HepG2 (cell line): ENCODE data around the gene SLC17A9. TPM values are rescaled to one million over a fixed set of nuclear protein-coding genes. Genes with fewer than 3 reads are reported as not detected.

Experiments used
- ATAC-seq: fragments of 200-7000 bp; cut with Tn5 transposase; 3 replicates; pipeline ENCODE4 v1.9.1; 2020; ENCODE audit warnings: mild to moderate bottlenecking, moderate library complexity
- BruUV-seq: library from RNA; stranded (reverse); fragments of 400-500 nt; replicated peaks from 2 replicates; lab custom pipeline; 2021; lab: Mats Ljungman, UMichigan
- CTCF ChIA-PET: fragments of 300-600 bp; formaldehyde crosslinking; extraction: SDS; loops from one replicate; lab custom pipeline; 2021; ENCODE audit warnings: low total read pairs, inconsistent platforms, low intra/inter-chr PET ratio; lab: Yijun Ruan, JAX
- POLR2A ChIA-PET: fragments of 350-600 bp; sonication (Branson Sonifier 250); formaldehyde crosslinking; loops from one replicate; lab custom pipeline; 2020; ENCODE audit warnings: antibody characterized with exemption, inconsistent platforms; lab: Yijun Ruan, JAX
- DNase-seq: peaks from one replicate; pipeline ENCODE4 v3.0.0-alpha.2; 2015; ENCODE audit warnings: low spot score
- FAIRE-seq: peaks from 3 replicates; lab custom pipeline; 2011; peaks lifted over from hg19 to GRCh38; lab: Jason Lieb, UNC
- H2AFZ ChIP-seq: one replicate; pipeline ENCODE4 v1.6.1; 2011; ENCODE audit warnings: low read length, inconsistent platforms
- H3K27ac ChIP-seq: fragments of 300-600 bp; 3 replicates; pipeline ENCODE4 v1.8.0; 2011; ENCODE audit warnings: mixed run types, mild to moderate bottlenecking, mixed read lengths, low read length, inconsistent platforms; ENCODE audit not compliant: insufficient read depth; ENCODE audit errors: extremely low read length
- H3K27me3 ChIP-seq, 2 experiments: fragments of 200-600 bp in 1 of 2; 2 replicates in 1 of 2; 3 replicates in 1 of 2; pipeline versions ENCODE4 v1.6.0 to v1.8.0; 2011; ENCODE audit warnings: low read length in 2 of 2, mild to moderate bottlenecking in 2 of 2, moderate library complexity in 2 of 2, inconsistent platforms in 1 of 2; ENCODE audit not compliant: insufficient read depth in 2 of 2, control insufficient read depth in 1 of 2
- H3K36me3 ChIP-seq, 2 experiments: fragments of 200-600 bp in 1 of 2; replicated peaks in 1 of 2; 2 replicates in 1 of 2; 3 replicates in 1 of 2; pipeline versions ENCODE4 v1.5.1 to v1.8.0; 2011; ENCODE audit warnings: low read length in 2 of 2, inconsistent platforms in 1 of 2; ENCODE audit not compliant: insufficient read depth in 2 of 2, control insufficient read depth in 1 of 2
- H3K4me1 ChIP-seq: 2 replicates; pipeline ENCODE4 v1.5.1; 2012; ENCODE audit warnings: low read length, inconsistent platforms; ENCODE audit not compliant: insufficient read depth
- H3K4me2 ChIP-seq: 2 replicates; pipeline ENCODE4 v1.6.0; 2011; ENCODE audit warnings: low read depth, low read length, inconsistent platforms
- H3K4me3 ChIP-seq, 3 experiments: fragments of 200-600 bp in 1 of 3; sonication (generic), shearing (Covaris generic) in 1 of 3; replicated peaks in 1 of 3; 2 replicates each; pipeline ENCODE4 v1.5.1; 2011 to 2016; ENCODE audit warnings: low read length in 3 of 3, inconsistent platforms in 2 of 3, low read depth in 2 of 3, mild to moderate bottlenecking in 2 of 3, control low read depth in 1 of 3, mixed read lengths in 1 of 3; ENCODE audit not compliant: insufficient read depth in 1 of 3
- H3K79me2 ChIP-seq: one replicate; pipeline ENCODE4 v1.6.1; 2011; ENCODE audit warnings: low read length, inconsistent platforms; ENCODE audit not compliant: insufficient read depth
- H3K9ac ChIP-seq: 2 replicates; pipeline ENCODE4 v1.6.0; 2011; ENCODE audit warnings: mild to moderate bottlenecking, low read depth, low read length, inconsistent platforms; ENCODE audit not compliant: insufficient read depth
- H3K9me3 ChIP-seq: 2 replicates; pipeline ENCODE4 v1.5.1; 2012; ENCODE audit warnings: mild to moderate bottlenecking, low read length
- H4K20me1 ChIP-seq: 2 replicates; pipeline ENCODE4 v1.6.0; 2011; ENCODE audit warnings: inconsistent platforms, mild to moderate bottlenecking, low read length, moderate library complexity; ENCODE audit not compliant: insufficient read depth
- DZIP1 ChIP-seq: sonication (generic); formaldehyde crosslinking; IDR thresholded peaks from 2 replicates; pipeline ENCODE4 v1.5.0; 2020; ENCODE audit warnings: mild to moderate bottlenecking, missing genetic modification reagents
- PAX8 ChIP-seq: sonication (generic); formaldehyde crosslinking; IDR thresholded peaks from 2 replicates; pipeline ENCODE4 v1.8.0; 2022; ENCODE audit warnings: mild to moderate bottlenecking, missing genetic modification reagents, borderline replicate concordance
- SOX5 ChIP-seq: IDR thresholded peaks from 2 replicates; pipeline ENCODE4 v1.6.1; 2016; ENCODE audit warnings: borderline replicate concordance
- THAP7 ChIP-seq: sonication (generic); formaldehyde crosslinking; IDR thresholded peaks from 2 replicates; pipeline ENCODE4 v1.8.1; 2023; ENCODE audit warnings: mild to moderate bottlenecking, missing genetic modification reagents
- ZBTB46 ChIP-seq: sonication (generic); formaldehyde crosslinking; IDR thresholded peaks from 2 replicates; pipeline ENCODE4 v1.4.0; 2020; ENCODE audit warnings: mild to moderate bottlenecking, missing genetic modification reagents, borderline replicate concordance
- ZFP37 ChIP-seq: sonication (generic); formaldehyde crosslinking; IDR thresholded peaks from 2 replicates; pipeline ENCODE4 v1.4.0; 2020; ENCODE audit warnings: missing genetic modification reagents, borderline replicate concordance
- ZFP91 ChIP-seq: sonication (generic); formaldehyde crosslinking; IDR thresholded peaks from 2 replicates; pipeline ENCODE4 v1.9.0; 2022; ENCODE audit warnings: missing genetic modification reagents, mild to moderate bottlenecking, borderline replicate concordance
- ZNF263 ChIP-seq: sonication (generic); formaldehyde crosslinking; IDR thresholded peaks from 2 replicates; pipeline ENCODE4 v1.4.0; 2020; ENCODE audit warnings: missing genetic modification reagents
- ZNF383 ChIP-seq: sonication (generic); formaldehyde crosslinking; IDR thresholded peaks from 2 replicates; pipeline ENCODE4 v1.4.0; 2020; ENCODE audit warnings: missing genetic modification reagents, mild to moderate bottlenecking, borderline replicate concordance
- ZNF598 ChIP-seq: sonication (generic); formaldehyde crosslinking; IDR thresholded peaks from 2 replicates; pipeline ENCODE4 v1.5.1; 2020; ENCODE audit warnings: mild to moderate bottlenecking, missing genetic modification reagents, borderline replicate concordance
- WGBS: methylation state at CpG from one replicate; pipeline ENCODE4 v1.1.6; 2017; ENCODE audit warnings: low lambda C conversion rate; 5-methylcytosine and 5-hydroxymethylcytosine counted together
- in situ Hi-C: cut with HindIII; loops from 2 replicates; pipeline ENCODE4 v1.10.0; 2017; ENCODE audit warnings: low pct_unique_long_range_greater_than_20kb; ENCODE audit not compliant: extremely low pct_ligation_motif_present
- intact Hi-C: fragments of 100-400 bp; cut with micrococcal nuclease; formaldehyde crosslinking; loops from one replicate; pipeline ENCODE4 v1.10.0; 2022; ENCODE audit not compliant: unreplicated experiment
- polyA plus RNA-seq, 8 experiments: library from polyadenylated mRNA; depleted of rRNA in 3 of 8; stranded (reverse) in 7 of 8; unstranded in 1 of 8; fragments of >200 nt; fragmentation: Illumina TruSeq in 4 of 8; extraction: Trizol in 4 of 8; gene quantifications; 2 replicates each; pipeline versions ENCODE4 v1.2.1 to v1.2.3, GENCODE V29; 2011 to 2016; ENCODE audit warnings: low read depth in 4 of 8, missing spikeins in 1 of 8, mixed read lengths in 1 of 8; ENCODE audit not compliant: insufficient read depth in 1 of 8
- total RNA-seq, 5 experiments: library from RNA; depleted of rRNA; stranded (reverse); fragments of >200 nt; fragmentation: Illumina TruSeq; extraction: Trizol; gene quantifications; 2 replicates each; pipeline ENCODE4 v1.2.3, GENCODE V29; 2016; ENCODE audit warnings: low read depth in 1 of 5

SLC17A9 gene
- total and polyA plus RNA-seq, 2 of the 13 experiments (the other 11 are each of a cell fraction or from before 2014, with no cell fraction given) = 110 to 191 TPM

GRCh38 chr20:63007646-63008488 lies 55.4 kb downstream of the SLC17A9 start (continued):
- TF ChIP-seq DZIP1 (CRISPR knock-in tag) = 0 out of 2 replicates have a peak, but pooled peaks have one; percentile 3

GRCh38 chr20:63008541-63009044 lies 56.1 kb downstream of the SLC17A9 start:
- 30% methylated on average over 20 of the region's 21 CpGs for WGBS
- POLR2A ChIA-PET = interaction anchor here (1.4 kb wide), 1 partner anchor 36 kb away, joined by 5 read pairs; no protein-coding TSS in a partner anchor
- Histone ChIP-seq H3K27ac (no peak overlapping the region), H3K4me1 (peaks cover 20% of the 10 kb centered on the region), H3K9me3 (peaks cover 8% of the 10 kb centered on the region; the same call in 1 of the 2 replicates), H4K20me1 (peaks cover 5% of the 10 kb centered on the region; the same call in 1 of the 2 replicates), H3K9ac (no peak overlapping the region), H3K4me2 (peak overlapping the region; percentile 59), H3K4me3 (peak overlapping the region in 1 of 3 experiments; percentile 57; a peak in 2 of 6 replicates), H2AFZ (no peak overlapping the region), H3K36me3 (no peaks in the 10 kb centered on the region), H3K79me2 (no peaks in the 10 kb centered on the region), H3K27me3 (peaks cover 28 to 92% of the 10 kb centered on the region in 2 experiments)
- DNase-seq (no peak), FAIRE-seq (no peak), ATAC-seq (peak; percentile 17)
- intact Hi-C loops = loop anchor here (1.0 to 2.0 kb wide), 4 partner anchors 36 to 186 kb away; no protein-coding TSS in a partner anchor
- CTCF ChIA-PET = interaction anchor here (1.1 to 2.9 kb wide), 6 partner anchors 36 to 217 kb away, joined by 3 to 42 read pairs (median 10); no protein-coding TSS in a partner anchor
- in situ Hi-C loops = no loop called here
- no TSS peak for BruUV-seq
- TF ChIP-seq PAX8 (CRISPR knock-in tag) (no peak), ZFP91 (CRISPR knock-in tag) (no peak), ZNF383 (0 out of 2 replicates have a peak, but pooled peaks have one; percentile 38), SOX5 (CRISPR knock-in tag) (no peak), ZNF598 (0 out of 2 replicates have a peak, but pooled peaks have one; percentile 14), THAP7 (0 out of 2 replicates have a peak, but pooled peaks have one; percentile 72), ZBTB46 (CRISPR knock-in tag) (0 out of 2 replicates have a peak, but pooled peaks have one; percentile 24), ZNF263 (CRISPR knock-in tag) (no peak), ZFP37 (CRISPR knock-in tag) (no peak)
